Hematopoietic multipotent progenitor cell treated with erythropoietin and hydrocortisone succinate and interleukin-3 and kit ligand, for 4 days (in vitro differentiated cells): Measurements from ENCODE around the gene SNX32.
"Not testable (repeated sequence)": the region's sequence is repeated elsewhere in the genome, so short reads cannot be mapped to it uniquely, and the experiment has no call there.

Experiments used
- DNase-seq: peaks from one replicate; pipeline ENCODE4 v3.0.0-alpha.2; 2015

The SNX32 gene

GRCh38 chr11:65829459-65829858 is 4.3 kb upstream of the SNX32 start:
- no peak for DNase-seq

DNA sequence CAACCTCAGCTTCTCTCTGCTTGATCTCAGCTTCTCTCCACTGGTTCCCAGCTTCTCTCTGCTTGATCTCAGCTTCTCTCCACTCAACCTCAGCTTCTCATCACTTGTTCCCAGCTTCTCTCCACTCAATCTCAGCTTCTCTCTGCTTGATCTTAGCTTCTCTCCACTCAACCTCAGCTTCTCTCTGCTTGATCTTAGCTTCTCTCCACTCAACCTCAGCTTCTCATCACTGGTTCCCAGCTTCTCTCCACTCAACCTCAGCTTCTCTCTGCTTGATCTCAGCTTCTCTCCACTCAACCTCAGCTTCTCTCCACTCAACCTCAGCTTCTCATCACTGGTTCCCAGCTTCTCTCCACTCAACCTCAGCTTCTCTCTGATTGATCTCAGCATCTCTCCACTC is 1.5 kb upstream of the SNX32 start:
- DNase-seq = not testable (repeated sequence)

DNA sequence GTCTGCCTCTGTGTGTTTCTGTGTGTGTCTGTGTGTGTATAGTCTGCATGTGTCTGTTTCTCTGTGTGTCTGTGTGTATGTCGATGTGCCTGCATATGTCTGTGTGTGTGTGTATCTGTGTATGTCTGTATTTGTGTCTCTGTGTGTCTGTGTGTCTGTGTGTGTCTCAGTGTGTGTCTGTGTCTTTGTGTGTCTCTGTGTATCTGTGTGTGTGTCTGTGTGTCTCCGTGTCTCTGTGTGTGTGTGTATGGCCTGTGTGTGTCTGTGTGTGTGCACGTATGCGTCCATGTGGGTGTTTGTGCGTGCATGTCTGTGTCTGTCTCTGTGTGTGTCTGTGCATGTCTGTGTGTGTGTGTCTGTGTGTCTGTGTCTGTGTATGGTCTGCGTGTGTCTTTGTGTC is 439 bp downstream of the SNX32 start:
- DNase-seq = no peak

DNA sequence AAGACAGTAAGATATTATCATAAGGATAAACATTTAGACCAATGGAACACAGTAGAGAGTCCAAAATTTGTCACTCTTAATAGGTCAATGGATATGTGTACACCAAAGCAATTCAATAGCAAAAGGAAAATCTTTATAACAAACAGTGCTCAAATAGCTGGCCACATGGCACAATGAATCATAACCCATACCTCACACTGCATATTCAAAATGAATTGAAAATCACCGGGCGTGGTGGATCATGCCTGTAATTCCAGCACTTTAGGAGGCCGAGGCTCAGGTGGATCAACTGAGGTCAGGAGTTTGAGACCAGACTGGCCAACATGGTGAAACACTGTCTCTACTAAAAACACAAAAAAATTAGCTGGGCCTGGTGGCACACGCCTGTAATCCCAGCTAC is 8.4 kb downstream of the SNX32 start:
- no peak for DNase-seq

DNA sequence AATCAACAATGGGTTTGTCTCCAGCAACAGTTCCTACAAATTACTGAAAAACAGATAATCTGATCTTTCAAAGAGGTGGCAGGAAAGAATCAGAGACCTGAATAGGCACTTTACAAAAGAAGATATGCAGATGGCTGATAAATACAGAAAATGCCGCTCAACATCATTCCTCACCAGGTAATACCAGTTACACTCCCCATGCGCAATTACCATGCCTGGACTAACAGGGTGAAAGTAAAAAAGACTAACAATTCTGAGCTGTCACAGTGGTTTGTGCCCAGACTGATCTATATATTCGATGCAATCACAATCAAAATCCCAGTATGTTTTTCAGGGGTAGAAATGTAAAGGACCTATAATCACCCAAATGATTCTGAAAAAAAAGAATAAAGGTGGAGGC is 10.0 kb downstream of the SNX32 start:
- no peak for DNase-seq

DNA sequence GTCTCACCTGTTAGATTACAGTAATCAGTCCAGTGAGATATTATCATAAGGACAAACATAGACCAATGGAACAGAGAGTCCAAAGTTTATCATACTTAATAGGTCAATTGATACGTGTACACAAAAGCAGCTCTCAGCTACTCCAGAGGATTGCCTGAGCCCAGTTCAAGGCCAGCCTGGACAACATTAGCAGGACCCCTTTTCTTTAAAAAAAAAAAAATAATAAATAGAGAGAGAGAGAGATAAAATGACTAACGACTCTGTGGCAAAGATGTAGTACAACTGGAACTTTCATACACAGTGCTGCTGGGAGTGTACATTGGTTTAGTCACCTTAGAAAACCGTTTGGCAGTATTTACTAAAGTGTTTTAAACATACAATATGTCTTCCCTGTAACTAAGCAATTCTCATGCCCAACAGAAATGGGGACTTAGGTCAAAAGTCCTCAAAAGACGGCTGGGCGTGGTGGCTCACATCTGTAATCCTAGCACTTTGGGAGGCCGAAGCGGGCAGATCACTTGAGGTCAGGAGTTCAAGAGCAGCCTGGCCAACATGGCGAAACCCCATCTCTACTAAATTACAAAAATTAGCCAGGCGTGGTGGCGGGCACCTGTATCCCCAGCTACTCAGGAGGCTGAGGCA is 10.6 kb downstream of the SNX32 start:
- no peak for DNase-seq

DNA sequence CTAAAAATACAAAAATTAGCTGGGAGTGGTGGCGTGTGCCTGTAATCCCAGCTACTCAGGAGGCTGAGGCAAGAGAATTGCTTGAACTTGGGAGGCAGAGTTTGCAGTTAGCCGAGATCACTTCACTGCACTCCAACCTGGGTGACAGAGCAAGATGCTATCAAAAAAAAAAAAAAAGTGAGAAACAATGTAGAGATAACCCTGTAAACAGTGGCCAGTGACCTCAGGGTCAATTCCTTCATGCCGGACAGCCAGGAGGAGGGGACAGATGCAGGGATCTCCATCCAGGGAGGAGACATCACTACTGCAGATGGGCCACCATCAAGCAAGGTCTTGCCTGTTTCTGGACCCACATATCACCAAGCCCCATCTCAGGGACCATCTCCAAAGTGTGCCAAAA is 14.0 kb downstream of the SNX32 start:
- no peak for DNase-seq

GRCh38 chr11:65848693-65849092 is 14.9 kb downstream of the SNX32 start:
- DNase-seq = not testable (repeated sequence)

DNA sequence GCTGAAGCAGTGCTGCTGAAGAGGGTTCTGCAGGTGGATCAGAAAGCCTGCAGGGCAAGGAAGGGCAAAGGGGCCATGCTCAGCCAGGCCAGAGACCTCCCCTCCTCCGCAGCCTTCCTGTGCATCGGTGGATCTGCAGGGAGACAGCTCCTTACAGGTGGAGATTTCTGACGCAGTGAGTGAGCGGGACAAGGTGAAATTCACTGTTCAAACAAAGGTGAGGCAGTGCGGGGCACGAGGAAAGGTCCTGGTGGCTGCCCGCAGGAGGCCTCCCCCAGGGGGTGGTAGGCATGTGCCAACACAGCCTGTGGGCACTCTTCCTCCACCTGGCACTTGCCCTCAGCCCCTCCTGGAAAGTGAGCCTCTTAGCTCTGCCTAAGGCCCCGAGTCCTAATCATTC is 15.6 kb downstream of the SNX32 start:
- no peak for DNase-seq

DNA sequence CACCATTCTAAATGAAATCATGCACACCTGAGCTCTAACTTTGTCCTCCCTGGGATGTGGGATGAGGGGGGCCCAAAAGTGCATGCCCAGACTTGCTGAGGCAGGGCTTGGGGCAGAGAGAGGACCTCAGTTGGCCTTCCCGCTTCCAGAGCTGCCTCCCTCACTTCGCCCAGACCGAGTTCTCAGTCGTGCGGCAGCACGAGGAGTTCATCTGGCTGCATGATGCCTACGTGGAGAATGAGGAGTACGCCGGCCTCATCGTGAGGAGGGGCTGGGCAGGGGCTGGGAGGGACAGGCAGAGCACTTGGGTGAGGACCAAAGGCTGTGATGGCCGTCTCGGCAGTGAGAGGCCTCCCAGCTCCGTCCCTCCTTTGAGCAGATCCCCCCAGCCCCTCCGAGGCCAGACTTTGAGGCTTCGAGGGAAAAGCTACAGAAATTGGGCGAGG is 16.0 kb downstream of the SNX32 start:
- no peak for DNase-seq

GRCh38 chr11:65850217-65851082 is 16.7 kb downstream of the SNX32 start:
- DNase-seq = no peak

DNA sequence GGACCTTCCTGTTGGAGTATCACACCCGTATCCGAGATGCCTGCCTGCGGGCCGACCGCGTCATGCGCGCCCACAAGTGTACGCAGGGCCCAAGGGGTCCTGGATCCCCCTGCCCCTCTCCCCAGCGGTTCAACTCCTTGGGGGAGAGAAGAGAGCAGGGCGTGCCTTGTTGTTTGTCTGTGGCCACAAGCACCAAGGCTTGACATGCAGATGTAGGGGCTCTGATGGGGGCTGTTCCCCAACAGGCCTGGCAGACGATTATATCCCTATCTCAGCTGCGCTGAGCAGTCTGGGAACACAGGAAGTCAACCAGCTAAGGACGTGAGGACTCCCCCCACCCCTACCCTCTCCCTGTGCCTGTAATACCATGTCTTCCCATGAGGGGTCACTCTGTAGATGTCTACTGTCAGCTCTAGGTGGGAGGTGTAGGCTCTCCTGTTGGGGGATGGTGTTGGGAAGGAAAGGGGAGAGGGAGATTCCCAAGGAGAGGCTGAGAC is 17.4 kb downstream of the SNX32 start:
- peak; percentile 61 for DNase-seq

- no peak for DNase-seq
Observed at GRCh38 chr11:65851811-65852507, 18.2 kb downstream of the SNX32 start.

GRCh38 chr11:65852508-65853245 is 18.9 kb downstream of the SNX32 start:
- no peak for DNase-seq

- DNase-seq = no peak
Observed at GRCh38 chr11:65853246-65853979, 19.6 kb downstream of the SNX32 start.

DNA sequence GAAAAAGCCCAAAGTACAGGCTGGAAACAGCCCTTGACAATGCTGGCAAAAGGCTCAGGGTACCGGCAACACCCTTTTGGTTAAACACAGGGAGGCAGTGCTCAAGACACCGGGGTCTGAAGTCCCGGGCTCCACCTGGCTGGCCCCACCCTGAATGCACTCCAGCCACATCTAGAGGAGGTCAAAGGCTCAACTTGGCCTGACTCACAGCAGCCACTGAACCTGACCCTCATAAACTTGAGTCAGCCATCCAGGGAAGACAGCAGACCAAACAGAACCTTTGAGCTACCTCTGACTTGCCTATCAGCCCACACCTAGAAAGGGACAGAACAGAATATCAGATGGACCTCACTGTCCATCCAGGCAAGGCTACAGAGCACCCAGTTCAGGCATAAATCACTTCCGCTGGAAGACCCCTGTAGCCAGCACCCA is 20.4 kb downstream of the SNX32 start:
- DNase-seq = no peak

GRCh38 chr11:65854852-65855837 is 21.4 kb downstream of the SNX32 start:
- no peak for DNase-seq

DNA sequence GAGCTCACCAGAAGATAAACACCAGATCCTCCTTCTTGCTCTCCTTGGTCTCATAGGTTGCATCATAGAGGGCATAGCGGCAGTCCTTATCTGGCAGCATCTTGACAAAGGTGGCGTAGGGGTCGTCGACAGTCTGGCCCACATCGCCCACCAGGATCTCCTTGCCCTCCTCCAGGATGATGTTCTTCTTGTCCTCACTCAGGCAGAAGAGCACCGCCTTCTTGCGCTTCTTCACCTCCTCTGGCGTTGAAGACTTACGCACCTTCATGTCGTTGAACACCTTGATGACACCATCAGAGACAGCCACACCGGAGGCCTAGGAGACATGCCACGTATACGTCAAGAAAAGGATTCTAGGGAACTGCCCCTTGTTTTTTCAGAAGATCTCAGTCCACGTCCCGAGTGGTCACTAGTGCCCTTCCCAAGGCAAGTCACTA is 22.2 kb downstream of the SNX32 start:
- no peak for DNase-seq

DNA sequence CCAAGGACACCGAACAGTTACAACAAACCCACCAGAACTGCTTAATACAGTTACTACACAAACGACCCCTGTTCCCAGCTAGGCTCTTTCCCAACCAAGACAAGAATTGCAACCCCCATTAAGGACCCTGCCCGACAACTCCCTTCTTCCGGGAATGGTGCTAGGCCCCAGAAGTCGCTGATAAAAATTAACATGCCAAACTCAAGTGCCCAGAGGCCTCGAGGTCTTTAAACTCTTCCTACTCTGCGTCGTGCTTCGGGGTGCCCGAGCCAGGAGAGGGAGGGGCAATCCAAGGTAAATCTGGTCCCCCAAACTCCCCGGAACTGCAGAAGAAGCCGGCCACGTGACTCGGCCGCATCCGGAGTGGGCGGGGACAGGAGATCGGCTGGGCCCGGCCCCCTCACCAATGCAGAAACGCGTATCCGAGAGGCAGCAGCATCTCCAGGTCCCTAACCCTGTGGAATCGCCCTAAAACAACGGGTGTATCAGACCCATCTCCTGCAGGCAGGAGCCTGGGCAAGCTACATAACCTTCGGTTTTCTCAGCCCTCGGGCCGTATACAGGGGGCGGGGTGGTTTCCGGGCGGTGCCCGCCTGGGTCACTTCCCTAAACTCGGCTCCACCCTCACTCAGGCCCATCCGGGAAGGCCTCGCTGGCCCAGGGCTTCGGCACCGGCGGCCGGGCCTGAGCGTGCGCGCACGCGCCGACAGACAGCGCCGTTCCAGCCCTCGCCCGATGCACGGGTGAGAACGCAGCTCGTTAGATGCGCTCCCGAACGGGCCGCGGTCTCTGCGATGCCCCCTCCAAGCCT is 23.1 kb downstream of the SNX32 start:
- DNase-seq = peak; percentile 92

GRCh38 chr11:65857500-65857852 is 23.7 kb downstream of the SNX32 start:
- peak; percentile 76 for DNase-seq
